Endothelial cell of umbilical vein (primary cell): Measurements from ENCODE around the gene TTC4. TPM values are rescaled to one million over a fixed set of nuclear protein-coding genes. Genes with fewer than 3 reads are reported as not detected.

ENCODE experiments used
- BruUV-seq: library from RNA; stranded (reverse); fragments of 400-500 nt; replicated peaks from 2 replicates; lab custom pipeline; 2021; lab: Mats Ljungman, UMichigan
- CTCF ChIA-PET: fragments of 300-600, 350-600 bp; sonication (Branson Sonifier 250); formaldehyde crosslinking; loops from one replicate; lab custom pipeline; 2021; ENCODE audit warnings: antibody characterized with exemption, inconsistent platforms; lab: Charles Lee
- POLR2A ChIA-PET: fragments of 300-600, 350-600 bp; sonication (Branson Sonifier 250); formaldehyde crosslinking; loops from one replicate; lab custom pipeline; 2021; ENCODE audit warnings: antibody characterized with exemption, inconsistent platforms; lab: Charles Lee
- DNase-seq: peaks from one replicate; pipeline ENCODE4 v3.0.0-alpha.2; 2011; ENCODE audit warnings: low read depth, low spot score
- FAIRE-seq: peaks from 2 replicates; lab custom pipeline; 2011; peaks lifted over from hg19 to GRCh38; lab: Jason Lieb, UNC
- H2AFZ ChIP-seq: 2 replicates; pipeline ENCODE4 v1.6.0; 2012; ENCODE audit warnings: low read depth, low read length, control low read depth, inconsistent platforms
- H3K27ac ChIP-seq: 2 replicates; pipeline ENCODE4 v1.5.1; 2011; ENCODE audit warnings: low read depth, mild to moderate bottlenecking, control low read depth, low read length, moderate library complexity; ENCODE audit not compliant: insufficient read depth
- H3K27me3 ChIP-seq, 2 experiments: 2 replicates each; pipeline versions ENCODE4 v1.6.0 to v1.6.1; 2011; ENCODE audit warnings: low read length in 2 of 2, mixed read lengths in 1 of 2; ENCODE audit not compliant: control insufficient read depth in 2 of 2, insufficient read depth in 2 of 2
- H3K36me3 ChIP-seq, 2 experiments: 2 replicates in 1 of 2; 3 replicates in 1 of 2; pipeline ENCODE4 v1.5.1; 2011; ENCODE audit warnings: low read length in 2 of 2, mild to moderate bottlenecking in 1 of 2, moderate library complexity in 1 of 2; ENCODE audit not compliant: control insufficient read depth in 2 of 2, insufficient read depth in 2 of 2; ENCODE audit errors: extremely low read depth in 1 of 2
- H3K4me1 ChIP-seq: 3 replicates; pipeline ENCODE4 v1.5.1; 2011; ENCODE audit warnings: mild to moderate bottlenecking, low read length; ENCODE audit not compliant: control insufficient read depth, insufficient read depth; ENCODE audit errors: extremely low read depth
- H3K4me2 ChIP-seq: 2 replicates; pipeline ENCODE4 v1.6.1; 2011; ENCODE audit warnings: low read length, control low read depth, mixed read lengths; ENCODE audit not compliant: insufficient read depth
- H3K4me3 ChIP-seq, 3 experiments: fragments of 200-600 bp in 1 of 3; sonication (generic), shearing (Covaris generic) in 1 of 3; replicated peaks in 1 of 3; 2 replicates each; pipeline ENCODE4 v1.5.1; 2011 to 2016; ENCODE audit warnings: control low read depth in 3 of 3, low read length in 3 of 3, mild to moderate bottlenecking in 2 of 3, inconsistent platforms in 1 of 3, low read depth in 1 of 3, moderate library complexity in 1 of 3; ENCODE audit not compliant: insufficient read depth in 1 of 3
- H3K79me2 ChIP-seq: 2 replicates; pipeline ENCODE4 v1.6.0; 2012; ENCODE audit warnings: low read length, inconsistent platforms; ENCODE audit not compliant: control insufficient read depth, insufficient read depth
- H3K9ac ChIP-seq: replicated peaks from 2 replicates; pipeline ENCODE3; 2011; ENCODE audit warnings: low read length, control low read depth; ENCODE audit not compliant: insufficient read depth; ENCODE audit errors: extremely low read depth
- H3K9me1 ChIP-seq: replicated peaks from 3 replicates; pipeline ENCODE4 v1.6.0; 2011; ENCODE audit warnings: mild to moderate bottlenecking, low read length; ENCODE audit not compliant: control insufficient read depth, insufficient read depth; ENCODE audit errors: extremely low read depth
- H3K9me3 ChIP-seq: replicated peaks from 2 replicates; pipeline ENCODE4 v1.5.1; 2012; ENCODE audit warnings: low read length, inconsistent platforms; ENCODE audit not compliant: control insufficient read depth, insufficient read depth
- H4K20me1 ChIP-seq: replicated peaks from 2 replicates; pipeline ENCODE3; 2011; ENCODE audit warnings: mild to moderate bottlenecking, low read length; ENCODE audit not compliant: control insufficient read depth, insufficient read depth; ENCODE audit errors: extremely low read depth
- CTCF ChIP-seq, 2 donors: IDR thresholded peaks; 1 replicate in 1 of 2; 2 replicates in 1 of 2; pipeline ENCODE4 v1.5.1; 2011; ENCODE audit warnings: low read length in 2 of 2, mild to moderate bottlenecking in 2 of 2, moderate library complexity in 2 of 2, control low read depth in 1 of 2, inconsistent platforms in 1 of 2, low read depth in 1 of 2; ENCODE audit not compliant: insufficient read depth in 1 of 2; ENCODE audit errors: extremely low read depth in 1 of 2
- FOS ChIP-seq: IDR thresholded peaks from 2 replicates; pipeline ENCODE4 v1.6.1; 2011; ENCODE audit warnings: mild to moderate bottlenecking, low read length, moderate library complexity, borderline replicate concordance; ENCODE audit not compliant: insufficient read depth
- GATA2 ChIP-seq: IDR thresholded peaks from 2 replicates; pipeline ENCODE4 v1.7.0; 2011; ENCODE audit warnings: low read depth, mild to moderate bottlenecking, moderate library complexity, mixed read lengths, low read length; ENCODE audit not compliant: insufficient read length, insufficient read depth
- POLR2AphosphoS5 ChIP-seq: IDR thresholded peaks from 2 replicates; pipeline ENCODE4 v1.6.1; 2012; ENCODE audit warnings: low read depth, mild to moderate bottlenecking, control low read depth, low read length, moderate library complexity; ENCODE audit not compliant: insufficient read depth
- dilution Hi-C: fragments of 300-500 bp; cut with MboI; formaldehyde crosslinking; loops from one replicate; pipeline ENCODE4 v1.15.0; 2019; ENCODE audit warnings: low sequenced_read_pairs; ENCODE audit not compliant: extremely low pct_ligation_motif_present
- intact Hi-C: fragments of 100-400 bp; cut with micrococcal nuclease; formaldehyde crosslinking; loops from one replicate; pipeline ENCODE4 v1.10.0; 2022
- polyA plus RNA-seq, 4 experiments: library from polyadenylated mRNA; depleted of rRNA in 3 of 4; stranded (reverse) in 3 of 4; unstranded in 1 of 4; fragments of >200 nt; gene quantifications; 2 replicates each; pipeline versions ENCODE4 v1.2.1 to v1.2.3, GENCODE V29; 2011 to 2012; ENCODE audit warnings: missing spikeins in 1 of 4
- total RNA-seq: library from RNA; stranded (reverse); gene quantifications from 2 replicates; pipeline ENCODE4 v1.2.3, GENCODE V29; 2021

Gene TTC4
- total and polyA plus RNA-seq, 2 donors (not counting 3 experiments of a cell fraction or from before 2014, with no cell fraction given) = 19.2 to 28.8 TPM

GRCh38 chr1:54711536-54711935 is 4.1 kb upstream of the TTC4 start:
- peaks cover 0 to 2% of the 10 kb centered on the region in 2 experiments for H3K27me3 ChIP-seq
- no peak overlapping the region for H3K4me2 ChIP-seq
- no peaks in the 10 kb centered on the region for H3K9me3 ChIP-seq
- no peaks in the 10 kb centered on the region for H3K9me1 ChIP-seq
- H4K20me1 ChIP-seq = no peaks in the 10 kb centered on the region
- TF ChIP-seq FOS (no peak), POLR2AphosphoS5 (no peak), CTCF (IDR thresholded peaks at IDR 0.05; ENCODE audit: extremely low read depth in 1 of 2, insufficient read depth in 1 of 2, low read depth in 1 of 2, low read length in 2 of 2) (no peak), GATA2 (no peak)
- ChIA-PET POLR2A (no interaction called here), CTCF (no interaction called here)
- FAIRE-seq (no peak), DNase-seq (no peak)
- no peak overlapping the region for H3K4me3 ChIP-seq
- no peak overlapping the region for H3K9ac ChIP-seq
- peaks cover 8% of the 10 kb centered on the region for H3K79me2 ChIP-seq
- no peak overlapping the region for H3K27ac ChIP-seq
- H3K4me1 ChIP-seq = peaks cover 7% of the 10 kb centered on the region
- no TSS peak for BruUV-seq
- no peaks in the 10 kb centered on the region for H3K36me3 ChIP-seq
- no peak overlapping the region for H2AFZ ChIP-seq
- dilution Hi-C loops = no loop called here
- intact Hi-C loops = no loop called here
